Measurements from ENCODE around the gene RARA. TPM values are rescaled to one million over a fixed set of nuclear protein-coding genes. Genes with fewer than 3 reads are reported as not detected.
A peak's percentile ranks its signal among the peaks of the same experiment; 100 is the strongest.

RARA gene
- total and polyA plus RNA-seq, 2 experiments from 2014 or later = 7.4 to 15.9 TPM

DNA sequence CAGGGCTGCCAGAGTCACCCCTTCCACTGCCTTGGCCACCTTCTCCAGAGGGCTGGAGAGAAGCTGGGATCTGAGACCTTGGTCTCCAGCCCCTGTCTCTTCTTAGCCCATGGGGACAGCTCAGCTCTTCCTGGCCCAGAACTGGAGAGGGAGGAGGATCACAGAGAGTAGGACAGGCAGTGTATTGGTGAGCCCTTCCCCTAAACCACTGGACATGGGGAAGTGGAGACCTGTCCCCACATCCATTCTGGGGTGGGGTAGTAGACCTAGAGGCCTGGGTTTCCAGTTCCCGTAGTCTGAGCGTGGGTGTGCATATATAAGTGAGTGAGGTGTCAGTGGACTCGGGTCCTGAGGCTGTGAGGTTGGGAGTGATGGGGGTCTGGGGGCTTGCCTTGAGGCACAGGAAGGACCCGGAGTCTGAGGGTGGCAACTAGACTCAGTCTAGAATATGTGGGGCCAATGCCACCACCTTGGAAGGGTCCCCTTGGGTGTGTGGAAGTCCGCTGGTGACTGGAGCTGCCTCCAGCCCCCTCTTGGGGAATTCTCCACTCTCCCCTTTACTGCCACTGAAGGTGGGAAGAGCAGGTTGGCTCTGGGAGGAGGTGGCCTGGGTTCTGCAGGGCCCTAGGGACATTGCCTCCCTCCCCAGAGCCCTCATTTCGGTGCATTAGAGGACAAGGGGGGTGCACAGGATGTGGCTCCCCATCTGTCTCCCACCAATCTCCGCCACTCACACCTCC, 35.6 kb downstream of the RARA start:
- peaks cover 8% of the 10 kb centered on the region for H3K36me3 Mint-ChIP-seq (ENCODE audit: low read depth)
- peak overlapping the region; percentile 99 for H3K4me2 ChIP-seq
- no peak overlapping the region for H2AFZ ChIP-seq
- no peak for DNase-seq (ENCODE audit: low spot score)
- TF ChIP-seq, protein P1, sequence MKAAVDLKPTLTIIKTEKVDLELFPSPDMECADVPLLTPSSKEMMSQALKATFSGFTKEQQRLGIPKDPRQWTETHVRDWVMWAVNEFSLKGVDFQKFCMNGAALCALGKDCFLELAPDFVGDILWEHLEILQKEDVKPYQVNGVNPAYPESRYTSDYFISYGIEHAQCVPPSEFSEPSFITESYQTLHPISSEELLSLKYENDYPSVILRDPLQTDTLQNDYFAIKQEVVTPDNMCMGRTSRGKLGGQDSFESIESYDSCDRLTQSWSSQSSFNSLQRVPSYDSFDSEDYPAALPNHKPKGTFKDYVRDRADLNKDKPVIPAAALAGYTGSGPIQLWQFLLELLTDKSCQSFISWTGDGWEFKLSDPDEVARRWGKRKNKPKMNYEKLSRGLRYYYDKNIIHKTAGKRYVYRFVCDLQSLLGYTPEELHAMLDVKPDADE (IDR thresholded peaks at IDR 0.05) = no peak
- TF ChIP-seq JUNB (IDR thresholded peaks at IDR 0.05; ENCODE audit: unreplicated experiment) = no peak
- TF ChIP-seq, protein P2, sequence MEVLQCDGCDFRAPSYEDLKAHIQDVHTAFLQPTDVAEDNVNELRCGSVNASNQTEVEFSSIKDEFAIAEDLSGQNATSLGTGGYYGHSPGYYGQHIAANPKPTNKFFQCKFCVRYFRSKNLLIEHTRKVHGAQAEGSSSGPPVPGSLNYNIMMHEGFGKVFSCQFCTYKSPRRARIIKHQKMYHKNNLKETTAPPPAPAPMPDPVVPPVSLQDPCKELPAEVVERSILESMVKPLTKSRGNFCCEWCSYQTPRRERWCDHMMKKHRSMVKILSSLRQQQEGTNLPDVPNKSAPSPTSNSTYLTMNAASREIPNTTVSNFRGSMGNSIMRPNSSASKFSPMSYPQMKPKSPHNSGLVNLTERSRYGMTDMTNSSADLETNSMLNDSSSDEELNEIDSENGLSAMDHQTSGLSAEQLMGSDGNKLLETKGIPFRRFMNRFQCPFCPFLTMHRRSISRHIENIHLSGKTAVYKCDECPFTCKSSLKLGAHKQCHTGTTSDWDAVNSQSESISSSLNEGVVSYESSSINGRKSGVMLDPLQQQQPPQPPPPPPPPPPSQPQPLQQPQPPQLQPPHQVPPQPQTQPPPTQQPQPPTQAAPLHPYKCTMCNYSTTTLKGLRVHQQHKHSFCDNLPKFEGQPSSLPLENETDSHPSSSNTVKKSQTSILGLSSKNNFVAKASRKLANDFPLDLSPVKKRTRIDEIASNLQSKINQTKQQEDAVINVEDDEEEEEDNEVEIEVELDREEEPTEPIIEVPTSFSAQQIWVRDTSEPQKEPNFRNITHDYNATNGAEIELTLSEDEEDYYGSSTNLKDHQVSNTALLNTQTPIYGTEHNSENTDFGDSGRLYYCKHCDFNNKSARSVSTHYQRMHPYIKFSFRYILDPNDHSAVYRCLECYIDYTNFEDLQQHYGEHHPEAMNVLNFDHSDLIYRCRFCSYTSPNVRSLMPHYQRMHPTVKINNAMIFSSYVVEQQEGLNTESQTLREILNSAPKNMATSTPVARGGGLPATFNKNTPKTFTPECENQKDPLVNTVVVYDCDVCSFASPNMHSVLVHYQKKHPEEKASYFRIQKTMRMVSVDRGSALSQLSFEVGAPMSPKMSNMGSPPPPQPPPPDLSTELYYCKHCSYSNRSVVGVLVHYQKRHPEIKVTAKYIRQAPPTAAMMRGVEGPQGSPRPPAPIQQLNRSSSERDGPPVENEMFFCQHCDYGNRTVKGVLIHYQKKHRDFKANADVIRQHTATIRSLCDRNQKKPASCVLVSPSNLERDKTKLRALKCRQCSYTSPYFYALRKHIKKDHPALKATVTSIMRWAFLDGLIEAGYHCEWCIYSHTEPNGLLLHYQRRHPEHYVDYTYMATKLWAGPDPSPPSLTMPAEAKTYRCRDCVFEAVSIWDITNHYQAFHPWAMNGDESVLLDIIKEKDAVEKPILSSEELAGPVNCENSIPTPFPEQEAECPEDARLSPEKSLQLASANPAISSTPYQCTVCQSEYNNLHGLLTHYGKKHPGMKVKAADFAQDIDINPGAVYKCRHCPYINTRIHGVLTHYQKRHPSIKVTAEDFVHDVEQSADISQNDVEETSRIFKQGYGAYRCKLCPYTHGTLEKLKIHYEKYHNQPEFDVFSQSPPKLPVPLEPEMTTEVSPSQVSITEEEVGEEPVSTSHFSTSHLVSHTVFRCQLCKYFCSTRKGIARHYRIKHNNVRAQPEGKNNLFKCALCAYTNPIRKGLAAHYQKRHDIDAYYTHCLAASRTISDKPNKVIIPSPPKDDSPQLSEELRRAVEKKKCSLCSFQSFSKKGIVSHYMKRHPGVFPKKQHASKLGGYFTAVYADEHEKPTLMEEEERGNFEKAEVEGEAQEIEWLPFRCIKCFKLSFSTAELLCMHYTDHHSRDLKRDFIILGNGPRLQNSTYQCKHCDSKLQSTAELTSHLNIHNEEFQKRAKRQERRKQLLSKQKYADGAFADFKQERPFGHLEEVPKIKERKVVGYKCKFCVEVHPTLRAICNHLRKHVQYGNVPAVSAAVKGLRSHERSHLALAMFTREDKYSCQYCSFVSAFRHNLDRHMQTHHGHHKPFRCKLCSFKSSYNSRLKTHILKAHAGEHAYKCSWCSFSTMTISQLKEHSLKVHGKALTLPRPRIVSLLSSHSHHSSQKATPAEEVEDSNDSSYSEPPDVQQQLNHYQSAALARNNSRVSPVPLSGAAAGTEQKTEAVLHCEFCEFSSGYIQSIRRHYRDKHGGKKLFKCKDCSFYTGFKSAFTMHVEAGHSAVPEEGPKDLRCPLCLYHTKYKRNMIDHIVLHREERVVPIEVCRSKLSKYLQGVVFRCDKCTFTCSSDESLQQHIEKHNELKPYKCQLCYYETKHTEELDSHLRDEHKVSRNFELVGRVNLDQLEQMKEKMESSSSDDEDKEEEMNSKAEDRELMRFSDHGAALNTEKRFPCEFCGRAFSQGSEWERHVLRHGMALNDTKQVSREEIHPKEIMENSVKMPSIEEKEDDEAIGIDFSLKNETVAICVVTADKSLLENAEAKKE (CRISPR knock-in tag; IDR thresholded peaks at IDR 0.05) = no peak
- TF ChIP-seq POLR2AphosphoS5 (IDR thresholded peaks at IDR 0.05; ENCODE audit: low read depth) = no peak
- TF ChIP-seq ZNF114 (CRISPR knock-in tag; IDR thresholded peaks at IDR 0.05) = no peak
- no peak for TF ChIP-seq STAT1 (IDR thresholded peaks at IDR 0.05; ENCODE audit: unreplicated experiment)
- no peak for TF ChIP-seq ZNF331 (CRISPR knock-in tag; IDR thresholded peaks at IDR 0.05; ENCODE audit: low read depth)
- no peak for TF ChIP-seq EZH2 (IDR thresholded peaks at IDR 0.05; ENCODE audit: low read depth, unreplicated experiment)
- TF ChIP-seq, protein P3, sequence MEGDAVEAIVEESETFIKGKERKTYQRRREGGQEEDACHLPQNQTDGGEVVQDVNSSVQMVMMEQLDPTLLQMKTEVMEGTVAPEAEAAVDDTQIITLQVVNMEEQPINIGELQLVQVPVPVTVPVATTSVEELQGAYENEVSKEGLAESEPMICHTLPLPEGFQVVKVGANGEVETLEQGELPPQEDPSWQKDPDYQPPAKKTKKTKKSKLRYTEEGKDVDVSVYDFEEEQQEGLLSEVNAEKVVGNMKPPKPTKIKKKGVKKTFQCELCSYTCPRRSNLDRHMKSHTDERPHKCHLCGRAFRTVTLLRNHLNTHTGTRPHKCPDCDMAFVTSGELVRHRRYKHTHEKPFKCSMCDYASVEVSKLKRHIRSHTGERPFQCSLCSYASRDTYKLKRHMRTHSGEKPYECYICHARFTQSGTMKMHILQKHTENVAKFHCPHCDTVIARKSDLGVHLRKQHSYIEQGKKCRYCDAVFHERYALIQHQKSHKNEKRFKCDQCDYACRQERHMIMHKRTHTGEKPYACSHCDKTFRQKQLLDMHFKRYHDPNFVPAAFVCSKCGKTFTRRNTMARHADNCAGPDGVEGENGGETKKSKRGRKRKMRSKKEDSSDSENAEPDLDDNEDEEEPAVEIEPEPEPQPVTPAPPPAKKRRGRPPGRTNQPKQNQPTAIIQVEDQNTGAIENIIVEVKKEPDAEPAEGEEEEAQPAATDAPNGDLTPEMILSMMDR (conservative IDR thresholded peaks at IDR 0.05; ENCODE audit: low read depth in 2 of 2) = no peak
- no peak for TF ChIP-seq CREB1 (CRISPR knock-in tag; IDR thresholded peaks at IDR 0.05; ENCODE audit: low read depth)
- TF ChIP-seq NANOG (IDR thresholded peaks at IDR 0.05; ENCODE audit: borderline replicate concordance) = no peak
- TF ChIP-seq EZH2phosphoT487 (IDR thresholded peaks at IDR 0.05; ENCODE audit: unreplicated experiment) = no peak
- TF ChIP-seq REST (IDR thresholded peaks at IDR 0.05; ENCODE audit: unreplicated experiment) = no peak
- H3K27ac Mint-ChIP-seq = no peak overlapping the region; the same call in 1 of the 2 replicates
- H3K79me2 ChIP-seq (replicated peaks; ENCODE audit: insufficient read depth) = peaks cover 9% of the 10 kb centered on the region; the same call in 1 of the 2 replicates
- H3K4me1 Mint-ChIP-seq = peaks cover 70% of the 10 kb centered on the region
- peaks cover 61% of the 10 kb centered on the region for H3K27me3 ChIP-seq (ENCODE audit: insufficient read depth)
- H4K20me1 ChIP-seq (replicated peaks; ENCODE audit: insufficient read depth) = peaks cover 20% of the 10 kb centered on the region
- H3K36me3 ChIP-seq (ENCODE audit: insufficient read depth) = no peaks in the 10 kb centered on the region; the same call in 1 of the 2 replicates
- peaks cover 66% of the 10 kb centered on the region for H3K27me3 Mint-ChIP-seq (ENCODE audit: insufficient read depth, low read depth, poor library complexity)
- peak overlapping the region; percentile 92 for H3K4me3 ChIP-seq
- peaks cover 67% of the 10 kb centered on the region for H3K4me1 ChIP-seq (ENCODE audit: insufficient read depth)
- peak overlapping the region; percentile 76 for H3K4me3 Mint-ChIP-seq
- no peak for ATAC-seq
- peaks cover 37% of the 10 kb centered on the region for H3F3A ChIP-seq (replicated peaks; ENCODE audit: low read depth)
- H3K9me3 Mint-ChIP-seq = no peaks in the 10 kb centered on the region
- H3K9me2 ChIP-seq (ENCODE audit: insufficient read depth) = no peaks in the 10 kb centered on the region
- H3K27ac ChIP-seq (ENCODE audit: low read depth) = no peak overlapping the region
